Nephron (organoid): ENCODE results near the gene DAD1.

Source experiments
- H3K27ac Mint-ChIP-seq, 3 experiments: 2 replicates each; pipeline ENCODE4 v1.8.0; 2020; ENCODE audit warnings: mixed read lengths in 3 of 3, mild to moderate bottlenecking in 2 of 3, moderate library complexity in 1 of 3
- H3K27me3 Mint-ChIP-seq: 2 replicates; pipeline ENCODE4 v1.8.0; 2021; ENCODE audit warnings: low read depth, mild to moderate bottlenecking, moderate library complexity, mixed read lengths
- H3K36me3 Mint-ChIP-seq: 2 replicates; pipeline ENCODE4 v1.8.0; 2020; ENCODE audit warnings: low read depth, mixed read lengths
- H3K4me1 Mint-ChIP-seq: 2 replicates; pipeline ENCODE4 v1.8.0; 2020; ENCODE audit warnings: mixed read lengths
- H3K4me3 Mint-ChIP-seq, 3 experiments: 2 replicates each; pipeline ENCODE4 v1.8.0; 2020; ENCODE audit warnings: mild to moderate bottlenecking in 3 of 3, mixed read lengths in 3 of 3, moderate library complexity in 2 of 3
- H3K9me3 Mint-ChIP-seq: 2 replicates; pipeline ENCODE4 v1.8.0; 2020; ENCODE audit warnings: mixed read lengths
- TF ChIP-seq, protein P1 (sequence below), 3 experiments: fragments of 200-600 bp; sonication (generic); IDR thresholded peaks; one replicate each; pipeline ENCODE4 v1.5.0; 2021; ENCODE audit warnings: antibody characterized with exemption in 3 of 3; ENCODE audit not compliant: unreplicated experiment in 3 of 3

DAD1 gene

DNA sequence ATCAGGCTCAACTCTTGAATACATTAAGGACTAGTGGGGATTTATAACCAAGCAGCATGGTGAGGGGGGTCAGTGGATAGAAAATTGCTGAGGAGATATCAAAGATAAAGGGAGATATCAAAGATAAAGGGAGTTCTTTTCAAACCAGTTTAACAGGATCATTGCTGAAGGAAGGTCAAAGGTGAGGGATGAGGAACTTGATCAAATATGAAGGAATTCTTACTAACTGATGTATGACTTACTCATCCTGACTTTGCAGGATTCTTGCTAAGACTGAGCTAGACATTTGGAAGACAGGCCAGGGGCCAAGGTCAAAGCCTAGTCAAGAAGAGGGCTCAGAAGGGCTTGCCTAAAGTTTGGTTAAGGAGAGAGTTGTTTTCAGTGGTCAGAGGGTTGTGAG is 13.8 kb upstream of the DAD1 start:
- Mint-ChIP-seq H3K27ac (no peak overlapping the region), H3K9me3 (no peaks in the 10 kb centered on the region), H3K4me3 (no peak overlapping the region), H3K36me3 (peaks cover 49% of the 10 kb centered on the region), H3K27me3 (peaks cover 6% of the 10 kb centered on the region), H3K4me1 (peaks cover 28% of the 10 kb centered on the region)
- TF ChIP-seq, protein P1, sequence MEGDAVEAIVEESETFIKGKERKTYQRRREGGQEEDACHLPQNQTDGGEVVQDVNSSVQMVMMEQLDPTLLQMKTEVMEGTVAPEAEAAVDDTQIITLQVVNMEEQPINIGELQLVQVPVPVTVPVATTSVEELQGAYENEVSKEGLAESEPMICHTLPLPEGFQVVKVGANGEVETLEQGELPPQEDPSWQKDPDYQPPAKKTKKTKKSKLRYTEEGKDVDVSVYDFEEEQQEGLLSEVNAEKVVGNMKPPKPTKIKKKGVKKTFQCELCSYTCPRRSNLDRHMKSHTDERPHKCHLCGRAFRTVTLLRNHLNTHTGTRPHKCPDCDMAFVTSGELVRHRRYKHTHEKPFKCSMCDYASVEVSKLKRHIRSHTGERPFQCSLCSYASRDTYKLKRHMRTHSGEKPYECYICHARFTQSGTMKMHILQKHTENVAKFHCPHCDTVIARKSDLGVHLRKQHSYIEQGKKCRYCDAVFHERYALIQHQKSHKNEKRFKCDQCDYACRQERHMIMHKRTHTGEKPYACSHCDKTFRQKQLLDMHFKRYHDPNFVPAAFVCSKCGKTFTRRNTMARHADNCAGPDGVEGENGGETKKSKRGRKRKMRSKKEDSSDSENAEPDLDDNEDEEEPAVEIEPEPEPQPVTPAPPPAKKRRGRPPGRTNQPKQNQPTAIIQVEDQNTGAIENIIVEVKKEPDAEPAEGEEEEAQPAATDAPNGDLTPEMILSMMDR (IDR thresholded peaks at IDR 0.05; ENCODE audit: unreplicated experiment in 3 of 3), result no peak

DNA sequence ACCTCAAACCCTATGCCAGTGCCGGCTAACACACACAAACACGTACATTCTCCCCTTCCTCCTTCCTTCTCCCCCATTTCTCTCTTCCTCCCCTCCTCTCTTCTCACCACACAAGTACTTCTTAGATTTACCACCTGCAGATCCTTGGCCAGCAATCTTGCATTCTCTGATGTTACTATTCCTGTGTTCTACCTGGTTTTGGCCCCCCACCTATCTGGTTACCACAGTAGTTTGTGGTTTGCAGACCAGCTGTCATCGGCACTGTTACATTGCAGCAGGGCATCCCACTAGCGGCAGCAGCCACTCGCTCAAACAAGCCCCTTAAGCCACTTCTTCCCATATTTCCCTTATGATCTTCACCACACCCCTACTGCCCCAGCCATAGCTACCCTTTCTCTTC is 13.0 kb upstream of the DAD1 start:
- peaks cover 20% of the 10 kb centered on the region for H3K4me1 Mint-ChIP-seq
- H3K27me3 Mint-ChIP-seq, result peaks cover 6% of the 10 kb centered on the region
- no peak overlapping the region for H3K4me3 Mint-ChIP-seq
- no peaks in the 10 kb centered on the region for H3K9me3 Mint-ChIP-seq
- H3K27ac Mint-ChIP-seq, result no peak overlapping the region
- H3K36me3 Mint-ChIP-seq, result peaks cover 44% of the 10 kb centered on the region
- TF ChIP-seq, protein P1 (IDR thresholded peaks at IDR 0.05; ENCODE audit: unreplicated experiment in 3 of 3), result no peak

DNA sequence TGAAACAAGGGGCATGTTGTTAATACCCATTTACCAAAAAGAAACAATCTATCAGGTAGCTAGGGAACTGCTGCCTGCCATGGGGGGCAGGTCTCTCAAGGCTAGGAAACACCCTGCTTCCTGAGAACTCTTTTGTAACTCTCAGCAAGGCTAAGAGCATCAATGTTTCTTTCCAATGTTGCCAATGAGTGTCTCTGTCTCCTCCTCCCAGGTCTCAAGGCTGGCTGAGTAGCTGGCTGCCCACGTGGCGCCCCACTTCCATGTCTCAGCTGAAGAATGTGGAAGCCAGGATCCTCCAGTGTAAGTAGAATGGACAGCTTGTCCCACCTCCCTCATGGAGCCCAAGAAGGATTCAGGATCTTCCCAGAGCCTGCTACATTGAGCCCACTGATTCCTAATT is 12.4 kb upstream of the DAD1 start:
- H3K4me1 Mint-ChIP-seq, result peaks cover 17% of the 10 kb centered on the region
- H3K9me3 Mint-ChIP-seq, result no peaks in the 10 kb centered on the region
- H3K27ac Mint-ChIP-seq, result no peak overlapping the region
- H3K36me3 Mint-ChIP-seq, result peaks cover 41% of the 10 kb centered on the region
- peaks cover 6% of the 10 kb centered on the region for H3K27me3 Mint-ChIP-seq
- H3K4me3 Mint-ChIP-seq, result no peak overlapping the region
- TF ChIP-seq, protein P1 (IDR thresholded peaks at IDR 0.05; ENCODE audit: unreplicated experiment in 3 of 3), result no peak

- Mint-ChIP-seq H3K4me1 (peaks cover 17% of the 10 kb centered on the region), H3K27me3 (peaks cover 6% of the 10 kb centered on the region), H3K9me3 (no peaks in the 10 kb centered on the region), H3K4me3 (peak overlapping the region; percentile 93 to 97 (median 97)), H3K27ac (no peak overlapping the region), H3K36me3 (peaks cover 27% of the 10 kb centered on the region)
- TF ChIP-seq, protein P1 (IDR thresholded peaks at IDR 0.05; ENCODE audit: unreplicated experiment in 3 of 3), result no peak
Observed at GRCh38 chr14:22600027-22600426, 11.0 kb upstream of the DAD1 start.

DNA sequence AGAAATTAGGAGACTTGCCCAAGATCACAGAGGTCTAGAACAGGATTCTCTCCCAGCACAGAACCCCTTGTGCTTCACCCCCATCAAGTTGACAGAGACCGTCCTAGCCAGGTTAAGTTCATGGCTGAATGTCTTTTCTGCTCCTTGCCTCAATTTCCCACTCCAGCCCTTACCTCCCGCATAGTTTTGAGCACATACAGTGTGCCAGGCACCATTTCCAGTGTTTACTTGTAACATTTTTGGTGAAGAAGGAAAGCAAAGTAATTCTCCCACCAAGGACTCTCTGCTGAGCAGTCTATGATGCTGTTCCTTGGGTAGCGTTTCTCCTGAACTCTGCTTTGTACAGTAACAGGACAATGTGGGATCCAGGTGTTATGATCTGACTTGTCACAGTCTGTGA is 10.3 kb upstream of the DAD1 start:
- Mint-ChIP-seq H3K4me3 (peak overlapping the region; percentile 93 to 97 (median 97)), H3K9me3 (no peaks in the 10 kb centered on the region), H3K36me3 (peaks cover 24% of the 10 kb centered on the region), H3K4me1 (peaks cover 17% of the 10 kb centered on the region), H3K27ac (peak overlapping the region; percentile 80 to 92 (median 91)), H3K27me3 (peaks cover 6% of the 10 kb centered on the region)
- TF ChIP-seq, protein P1 (IDR thresholded peaks at IDR 0.05; ENCODE audit: unreplicated experiment in 3 of 3), result no peak

DNA sequence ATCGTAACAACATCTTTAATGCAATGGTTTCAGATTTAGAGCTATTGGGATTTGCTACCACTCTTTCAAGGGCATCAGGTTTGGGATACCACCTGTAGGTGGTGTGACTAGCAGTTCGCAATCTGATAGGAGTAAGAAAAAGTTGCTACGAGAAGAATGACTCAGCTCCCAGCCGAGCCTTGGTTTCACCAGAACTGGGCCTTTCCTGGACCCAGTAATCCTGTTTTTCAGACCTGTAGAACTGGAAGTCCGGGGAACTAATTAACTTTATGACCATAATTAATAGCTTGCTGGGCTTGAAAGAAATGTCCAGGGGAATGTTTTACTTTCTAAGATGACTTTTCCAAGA is 9.8 kb upstream of the DAD1 start:
- peaks cover 17% of the 10 kb centered on the region for H3K4me1 Mint-ChIP-seq
- peaks cover 23% of the 10 kb centered on the region for H3K36me3 Mint-ChIP-seq
- peaks cover 6% of the 10 kb centered on the region for H3K27me3 Mint-ChIP-seq
- TF ChIP-seq, protein P1 (IDR thresholded peaks at IDR 0.05; ENCODE audit: unreplicated experiment in 3 of 3), result peak in 2 of 3 experiments; percentile 22 to 39
- H3K27ac Mint-ChIP-seq, result peak overlapping the region; percentile 80 to 92 (median 91)
- no peaks in the 10 kb centered on the region for H3K9me3 Mint-ChIP-seq
- peak overlapping the region; percentile 93 to 97 (median 97) for H3K4me3 Mint-ChIP-seq
